SU-DHL-6 (cell line): ENCODE results near the gene KLF13.

Experiments
- H2AFZ ChIP-seq: fragments of 200-600 bp; sonication (generic); 2 replicates; pipeline ENCODE4 v1.6.1; 2014; ENCODE audit warnings: low read depth, mild to moderate bottlenecking, moderate library complexity, mixed read lengths, antibody characterized with exemption, low read length; ENCODE audit not compliant: severe bottlenecking
- H3F3A ChIP-seq: fragments of 200-600 bp; shearing (Covaris generic); 2 replicates; pipeline ENCODE4 v1.6.0; 2016; ENCODE audit warnings: antibody characterized with exemption, mild to moderate bottlenecking; ENCODE audit not compliant: insufficient read depth
- H3K27ac ChIP-seq: fragments of 200-600 bp; sonication (generic); 2 replicates; pipeline ENCODE4 v1.5.1; 2016; ENCODE audit warnings: low read depth, mild to moderate bottlenecking, low read length, moderate library complexity, mixed read lengths
- H3K27me3 ChIP-seq: fragments of 200-600 bp; sonication (generic), shearing (Covaris generic); 2 replicates; pipeline ENCODE4 v1.6.0; 2014; ENCODE audit warnings: mild to moderate bottlenecking, low read length
- H3K36me3 ChIP-seq: fragments of 200-600 bp; sonication (generic); 2 replicates; pipeline ENCODE4 v1.6.1; 2014; ENCODE audit warnings: mild to moderate bottlenecking, low read length, mixed read lengths
- H3K4me2 ChIP-seq: fragments of 300-600, 200-600 bp; shearing (Covaris generic), sonication (generic); 2 replicates; pipeline ENCODE4 v1.6.0; 2014; ENCODE audit warnings: low read length, low read depth, mild to moderate bottlenecking; ENCODE audit not compliant: poor library complexity, severe bottlenecking
- H3K4me3 ChIP-seq: fragments of 200-600 bp; sonication (generic); 2 replicates; pipeline ENCODE4 v1.5.1; 2014; ENCODE audit warnings: antibody characterized with exemption, low read length, mild to moderate bottlenecking, mixed read lengths; ENCODE audit not compliant: insufficient read depth, poor library complexity, severe bottlenecking
- H3K79me2 ChIP-seq: fragments of 200-600 bp; sonication (generic); 2 replicates; pipeline ENCODE4 v1.6.1; 2014; ENCODE audit warnings: mild to moderate bottlenecking, low read length, moderate library complexity; ENCODE audit not compliant: insufficient read depth
- H3K9ac ChIP-seq: fragments of 200-600 bp; sonication (generic); 2 replicates; pipeline ENCODE4 v1.7.0; 2014; ENCODE audit warnings: mild to moderate bottlenecking, low read length
- H3K9me2 ChIP-seq: fragments of 200-600 bp; sonication (generic); replicated peaks from 2 replicates; pipeline ENCODE4 v1.6.1; 2014; ENCODE audit warnings: low read length; ENCODE audit not compliant: insufficient read depth
- H3K9me3 ChIP-seq: fragments of 200-600 bp; sonication (generic); 2 replicates; pipeline ENCODE4 v1.6.1; 2014; ENCODE audit warnings: low read length, mixed read lengths; ENCODE audit not compliant: insufficient read depth
- H4K20me1 ChIP-seq: fragments of 200-600 bp; sonication (generic); 2 replicates; pipeline ENCODE4 v1.6.1; 2014; ENCODE audit warnings: low read depth, mild to moderate bottlenecking, antibody characterized with exemption, low read length, moderate library complexity, mixed read lengths
- EZH2phosphoT487 ChIP-seq: fragments of 200-600 bp; sonication (generic), shearing (Covaris generic); conservative IDR thresholded peaks from 2 replicates; pipeline ENCODE4 v1.6.1; 2018; ENCODE audit warnings: mild to moderate bottlenecking, antibody characterized with exemption, low read length, moderate library complexity, mixed read lengths
- TF ChIP-seq, protein P1 (sequence below): fragments of 200-600 bp; sonication (generic); IDR thresholded peaks from one replicate; pipeline ENCODE4 v1.5.1; 2017; ENCODE audit warnings: antibody characterized with exemption, mild to moderate bottlenecking, low read length, moderate library complexity; ENCODE audit not compliant: insufficient read depth, poor library complexity, severe bottlenecking

The KLF13 gene

DNA sequence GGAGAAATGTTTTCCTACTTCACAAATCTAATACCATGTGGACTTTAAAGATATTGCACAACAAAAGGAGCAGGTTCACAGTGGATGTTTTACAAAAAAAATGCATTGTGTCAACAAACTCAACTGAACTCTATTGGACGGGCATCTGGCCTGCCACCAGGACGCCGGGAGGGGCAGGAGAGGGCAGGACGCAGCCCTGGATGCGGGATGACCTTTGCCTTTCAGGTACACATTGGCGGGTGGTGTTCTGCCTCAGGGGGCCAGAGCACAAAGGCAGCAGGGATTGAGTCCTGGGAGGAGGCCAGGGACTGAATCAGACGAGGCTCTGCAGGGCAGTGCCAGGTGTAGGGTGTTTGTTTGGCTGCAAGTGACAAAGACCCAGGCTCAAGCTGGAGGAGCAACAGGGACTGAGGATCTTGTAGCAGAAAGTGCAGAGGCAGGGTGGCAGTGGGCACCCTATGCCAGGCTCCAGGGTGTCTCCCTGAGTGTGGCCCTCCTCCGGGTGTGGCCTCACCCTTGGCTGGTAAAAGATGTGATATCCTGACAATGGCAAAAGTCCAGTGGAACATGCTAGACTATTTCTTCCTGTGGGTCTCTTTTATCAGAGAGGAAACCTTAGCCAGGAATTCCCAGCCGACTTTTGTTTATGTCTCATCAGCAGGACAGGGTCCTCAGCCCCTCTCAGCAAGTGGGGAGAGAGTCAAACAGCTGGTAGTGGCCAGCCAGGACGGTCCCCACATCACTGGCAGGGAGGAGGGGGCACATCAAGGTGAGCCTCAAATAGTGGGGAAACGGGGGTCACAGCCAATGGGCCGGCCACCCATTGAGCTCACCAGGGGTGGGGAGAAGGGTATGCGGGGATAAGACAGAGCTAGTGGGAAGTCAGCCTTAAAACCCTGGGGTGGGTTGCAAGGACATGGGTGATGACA lies 29.7 kb upstream of the KLF13 start:
- H3K9me3 ChIP-seq, result no peaks in the 10 kb centered on the region
- H3K27me3 ChIP-seq, result no peaks in the 10 kb centered on the region
- no peak overlapping the region for H2AFZ ChIP-seq
- no peaks in the 10 kb centered on the region for H3K36me3 ChIP-seq
- H3K27ac ChIP-seq, result no peak overlapping the region
- no peak overlapping the region for H3K4me3 ChIP-seq
- H3K9ac ChIP-seq, result no peak overlapping the region
- H3K4me2 ChIP-seq, result no peak overlapping the region
- TF ChIP-seq, protein P1, sequence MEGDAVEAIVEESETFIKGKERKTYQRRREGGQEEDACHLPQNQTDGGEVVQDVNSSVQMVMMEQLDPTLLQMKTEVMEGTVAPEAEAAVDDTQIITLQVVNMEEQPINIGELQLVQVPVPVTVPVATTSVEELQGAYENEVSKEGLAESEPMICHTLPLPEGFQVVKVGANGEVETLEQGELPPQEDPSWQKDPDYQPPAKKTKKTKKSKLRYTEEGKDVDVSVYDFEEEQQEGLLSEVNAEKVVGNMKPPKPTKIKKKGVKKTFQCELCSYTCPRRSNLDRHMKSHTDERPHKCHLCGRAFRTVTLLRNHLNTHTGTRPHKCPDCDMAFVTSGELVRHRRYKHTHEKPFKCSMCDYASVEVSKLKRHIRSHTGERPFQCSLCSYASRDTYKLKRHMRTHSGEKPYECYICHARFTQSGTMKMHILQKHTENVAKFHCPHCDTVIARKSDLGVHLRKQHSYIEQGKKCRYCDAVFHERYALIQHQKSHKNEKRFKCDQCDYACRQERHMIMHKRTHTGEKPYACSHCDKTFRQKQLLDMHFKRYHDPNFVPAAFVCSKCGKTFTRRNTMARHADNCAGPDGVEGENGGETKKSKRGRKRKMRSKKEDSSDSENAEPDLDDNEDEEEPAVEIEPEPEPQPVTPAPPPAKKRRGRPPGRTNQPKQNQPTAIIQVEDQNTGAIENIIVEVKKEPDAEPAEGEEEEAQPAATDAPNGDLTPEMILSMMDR, result no peak
- TF ChIP-seq EZH2phosphoT487, result no peak
- H4K20me1 ChIP-seq, result no peaks in the 10 kb centered on the region
- no peaks in the 10 kb centered on the region for H3K79me2 ChIP-seq
- H3K9me2 ChIP-seq, result no peaks in the 10 kb centered on the region
- H3F3A ChIP-seq, result no peaks in the 10 kb centered on the region

DNA sequence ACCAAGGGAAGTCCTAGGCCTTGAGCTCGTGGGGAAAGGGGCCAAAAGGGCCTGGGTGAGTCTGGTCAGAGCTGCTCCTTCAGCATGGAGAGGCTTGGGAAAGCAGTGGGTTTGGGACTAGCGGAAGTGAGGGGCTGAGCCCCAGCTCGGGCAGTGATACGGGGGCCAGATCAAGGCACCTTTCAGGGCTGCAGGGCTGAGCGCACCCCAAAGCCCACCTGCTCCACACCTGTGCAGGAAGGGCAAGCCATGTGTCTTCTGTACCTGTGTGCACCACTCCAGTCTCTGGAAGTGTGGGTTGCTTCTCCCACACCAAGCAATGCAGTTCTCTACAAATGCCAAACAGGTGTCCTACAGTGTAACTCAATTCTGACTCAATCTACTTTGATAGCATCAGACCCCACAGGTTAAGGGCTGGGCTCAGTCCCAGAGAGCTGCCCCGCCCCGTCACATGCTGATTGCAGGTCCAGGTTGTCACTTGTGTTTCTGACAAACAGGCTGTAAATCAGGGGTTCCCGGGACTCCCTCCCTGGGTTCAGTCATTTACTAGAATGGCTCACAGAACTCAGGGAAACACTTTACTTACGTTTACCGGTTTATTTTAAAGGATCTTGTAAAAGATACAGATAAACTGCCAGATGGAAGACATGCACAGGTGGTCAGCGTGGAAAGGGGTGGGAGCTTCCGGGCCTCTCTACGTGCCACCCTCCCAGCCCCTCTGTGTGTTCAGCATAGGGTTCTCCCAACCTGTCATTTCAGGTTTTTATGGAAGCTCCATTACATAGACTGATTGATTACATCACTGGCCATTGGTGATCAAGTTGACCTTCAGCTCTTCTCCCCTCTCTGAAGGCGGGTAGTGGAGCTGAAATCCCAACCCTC lies 28.8 kb upstream of the KLF13 start:
- H4K20me1 ChIP-seq, result no peaks in the 10 kb centered on the region
- TF ChIP-seq, protein P1, result no peak
- TF ChIP-seq EZH2phosphoT487, result no peak
- no peak overlapping the region for H3K4me3 ChIP-seq
- no peak overlapping the region for H2AFZ ChIP-seq
- H3K9ac ChIP-seq, result no peak overlapping the region
- no peak overlapping the region for H3K27ac ChIP-seq
- no peaks in the 10 kb centered on the region for H3K79me2 ChIP-seq
- no peak overlapping the region for H3K4me2 ChIP-seq
- no peaks in the 10 kb centered on the region for H3K9me3 ChIP-seq
- no peaks in the 10 kb centered on the region for H3K27me3 ChIP-seq
- H3K9me2 ChIP-seq, result no peaks in the 10 kb centered on the region
- no peaks in the 10 kb centered on the region for H3F3A ChIP-seq
- no peaks in the 10 kb centered on the region for H3K36me3 ChIP-seq

DNA sequence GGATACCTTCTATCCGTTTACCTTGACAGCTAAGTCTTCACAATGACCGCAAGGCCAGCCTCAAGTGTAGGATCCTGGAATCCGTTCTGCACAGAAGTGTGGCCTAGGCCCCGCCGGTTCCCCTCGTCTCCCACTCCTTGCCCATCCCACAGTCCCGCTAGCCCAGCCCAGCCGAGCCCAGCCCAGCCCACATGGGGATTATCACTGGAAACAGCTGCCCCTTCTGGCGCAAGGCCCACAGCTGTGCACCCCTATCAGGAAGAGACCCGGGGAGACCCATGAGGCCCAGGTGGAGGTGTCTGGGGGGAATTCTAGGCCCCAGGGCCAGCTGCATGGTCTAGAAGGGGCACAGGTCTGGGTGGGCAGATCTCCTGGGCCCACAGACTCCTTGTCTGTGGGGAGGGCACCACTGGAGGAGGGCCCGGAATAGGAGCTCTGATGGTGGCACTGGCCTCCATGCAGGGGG lies 27.9 kb upstream of the KLF13 start:
- Histone ChIP-seq H3K4me3 (no peak overlapping the region), H2AFZ (no peak overlapping the region), H3K27ac (no peak overlapping the region), H3F3A (no peaks in the 10 kb centered on the region), H3K27me3 (no peaks in the 10 kb centered on the region), H4K20me1 (no peaks in the 10 kb centered on the region), H3K9me3 (no peaks in the 10 kb centered on the region), H3K36me3 (no peaks in the 10 kb centered on the region), H3K9ac (no peak overlapping the region), H3K4me2 (no peak overlapping the region), H3K79me2 (no peaks in the 10 kb centered on the region), H3K9me2 (no peaks in the 10 kb centered on the region)
- no peak for TF ChIP-seq EZH2phosphoT487
- TF ChIP-seq, protein P1, result no peak
